Ovary (tissue), 9 donors: ENCODE measurements around the gene ARSJ. TPM values are rescaled to one million over a fixed set of nuclear protein-coding genes. Genes with fewer than 3 reads are reported as not detected.
"Not testable (repeated sequence)": the region's sequence is repeated elsewhere in the genome, so short reads cannot be mapped to it uniquely, and the experiment has no call there.

Source experiments
- DNase-seq, 5 donors: peaks; one replicate each; pipeline ENCODE4 v3.0.0-alpha.2; 2019 to 2020
- H3K27ac ChIP-seq, 2 donors: fragments of 200-600 bp; one replicate each; pipeline versions ENCODE4 v1.5.1 to v1.8.0; 2019 to 2022
- H3K27me3 ChIP-seq: fragments of 200-600 bp; one replicate; pipeline ENCODE4 v1.8.0; 2022
- H3K36me3 ChIP-seq: fragments of 200-600 bp; sonication (generic); one replicate; pipeline ENCODE4 v1.5.1; 2019
- H3K4me1 ChIP-seq: one replicate; pipeline ENCODE4 v1.8.1; 2013; ENCODE audit warnings: mild to moderate bottlenecking, moderate library complexity; ENCODE audit not compliant: insufficient read depth
- H3K4me3 ChIP-seq: fragments of 200-600 bp; sonication (generic); one replicate; pipeline ENCODE4 v1.5.1; 2017
- H3K9me3 ChIP-seq, 2 donors: fragments of 200-600 bp in 1 of 2; sonication (generic) in 1 of 2; one replicate each; pipeline versions ENCODE4 v1.5.1 to v1.8.1; 2013 to 2019; ENCODE audit warnings: mild to moderate bottlenecking in 1 of 2, moderate library complexity in 1 of 2
- EP300 ChIP-seq: sonication (generic); formaldehyde crosslinking; IDR thresholded peaks from one replicate; pipeline ENCODE4 v1.6.1; 2017; ENCODE audit warnings: antibody characterized with exemption
- POLR2A ChIP-seq: fragments of 450-650 bp; IDR thresholded peaks from one replicate; pipeline ENCODE4 v1.6.1; 2017; ENCODE audit warnings: antibody characterized with exemption, mild to moderate bottlenecking, moderate library complexity
- WGBS, 3 donors: extraction: QIAGEN DNeasy Blood & Tissue Kit in 1 of 3; methylation state at CpG; one replicate each; pipeline versions ENCODE4 v1.1.5 to v1.1.7; 2013 to 2017; 5-methylcytosine and 5-hydroxymethylcytosine counted together
- intact Hi-C, 4 donors: fragments of 100-400 bp; cut with DNase I; formaldehyde crosslinking; loops; one replicate each; pipeline versions ENCODE4 v1.11.0 to v1.15.1; 2022 to 2023
- polyA plus RNA-seq, 2 donors: library from polyadenylated mRNA; stranded (reverse); fragments of 200-250 nt in 1 of 2; fragments of 350-450 nt in 1 of 2; fragmentation: Illumina TruSeq in 1 of 2; extraction: RNeasy Lipid Tissue Mini Kit (QIAGEN cat#74804) in 1 of 2; gene quantifications; one replicate each; pipeline ENCODE4 v1.2.3, GENCODE V29; 2013 to 2014
- total RNA-seq, 7 donors: library from RNA; depleted of rRNA in 2 of 7; stranded (reverse); fragments of >200 nt in 2 of 7; fragmentation: NEBNext Ultra II Directional in 3 of 7; extraction: Animal tissue kit (Norgen Biotek cat#: 25700) in 3 of 7; gene quantifications; one replicate each; pipeline versions ENCODE4 v1.1.0 to v1.2.4, GENCODE V29; 2016 to 2023
- TF ChIP-seq, protein P1 (sequence below), 3 donors: fragments of 450-650 bp in 2 of 3; fragments of 200-600 bp in 1 of 3; IDR thresholded peaks; one replicate each; pipeline versions ENCODE4 v1.5.1 to v1.8.0; 2016 to 2022; ENCODE audit warnings: antibody characterized with exemption in 3 of 3, mild to moderate bottlenecking in 1 of 3
- donor health status: DM: no; HTN: no; CAD: no; lungs with moderate emphysema.
- donor health status: DM: no; HTN: no; CAD: no.
- donor health status: Bipolar disorder and iron deficiency.
- donor health status: DM: yes; HTN: yes; CAD: no.
- donor health status: DM: no; HTN: no; CAD: no.
- donor health status: DM: yes; HTN: yes; CAD: no.

ARSJ gene
- total and polyA plus RNA-seq, 9 donors = 1.3 to 6.7 (median 4.4) TPM

DNA sequence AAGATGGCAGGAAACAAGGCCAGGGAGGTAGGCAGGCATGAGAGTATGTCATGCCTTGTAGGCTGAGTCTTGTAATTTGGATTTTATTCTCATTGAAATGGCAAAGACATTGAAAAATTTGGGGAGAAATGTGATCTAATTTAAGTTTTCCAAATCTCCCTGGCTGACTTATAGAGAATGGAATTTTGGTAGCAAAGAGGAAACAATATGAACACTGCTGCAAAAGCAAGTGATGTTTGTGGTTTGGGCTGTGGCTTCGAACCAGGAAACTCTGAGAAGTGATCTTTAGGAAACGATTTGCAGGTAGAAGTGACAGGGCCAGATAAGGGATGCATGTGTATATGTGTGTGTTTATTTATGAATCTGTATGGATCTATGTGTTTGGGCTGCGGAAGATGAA, 35.6 kb downstream of the ARSJ start:
- Histone ChIP-seq H3K4me1 (no peaks in the 10 kb centered on the region), H3K4me3 (no peak overlapping the region), H3K36me3 (no peaks in the 10 kb centered on the region), H3K27ac (no peak overlapping the region), H3K27me3 (no peaks in the 10 kb centered on the region), H3K9me3 (no peaks in the 10 kb centered on the region)
- WGBS, 3 donors = 64 to 69% (median 65%) methylated on average over 3 of the region's 3 CpGs
- DNase-seq = no peak
- TF ChIP-seq, protein P1, sequence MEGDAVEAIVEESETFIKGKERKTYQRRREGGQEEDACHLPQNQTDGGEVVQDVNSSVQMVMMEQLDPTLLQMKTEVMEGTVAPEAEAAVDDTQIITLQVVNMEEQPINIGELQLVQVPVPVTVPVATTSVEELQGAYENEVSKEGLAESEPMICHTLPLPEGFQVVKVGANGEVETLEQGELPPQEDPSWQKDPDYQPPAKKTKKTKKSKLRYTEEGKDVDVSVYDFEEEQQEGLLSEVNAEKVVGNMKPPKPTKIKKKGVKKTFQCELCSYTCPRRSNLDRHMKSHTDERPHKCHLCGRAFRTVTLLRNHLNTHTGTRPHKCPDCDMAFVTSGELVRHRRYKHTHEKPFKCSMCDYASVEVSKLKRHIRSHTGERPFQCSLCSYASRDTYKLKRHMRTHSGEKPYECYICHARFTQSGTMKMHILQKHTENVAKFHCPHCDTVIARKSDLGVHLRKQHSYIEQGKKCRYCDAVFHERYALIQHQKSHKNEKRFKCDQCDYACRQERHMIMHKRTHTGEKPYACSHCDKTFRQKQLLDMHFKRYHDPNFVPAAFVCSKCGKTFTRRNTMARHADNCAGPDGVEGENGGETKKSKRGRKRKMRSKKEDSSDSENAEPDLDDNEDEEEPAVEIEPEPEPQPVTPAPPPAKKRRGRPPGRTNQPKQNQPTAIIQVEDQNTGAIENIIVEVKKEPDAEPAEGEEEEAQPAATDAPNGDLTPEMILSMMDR (IDR thresholded peaks at IDR 0.05) = no peak
- TF ChIP-seq POLR2A = no peak
- TF ChIP-seq EP300 = no peak
- intact Hi-C loops = no loop called here

DNA sequence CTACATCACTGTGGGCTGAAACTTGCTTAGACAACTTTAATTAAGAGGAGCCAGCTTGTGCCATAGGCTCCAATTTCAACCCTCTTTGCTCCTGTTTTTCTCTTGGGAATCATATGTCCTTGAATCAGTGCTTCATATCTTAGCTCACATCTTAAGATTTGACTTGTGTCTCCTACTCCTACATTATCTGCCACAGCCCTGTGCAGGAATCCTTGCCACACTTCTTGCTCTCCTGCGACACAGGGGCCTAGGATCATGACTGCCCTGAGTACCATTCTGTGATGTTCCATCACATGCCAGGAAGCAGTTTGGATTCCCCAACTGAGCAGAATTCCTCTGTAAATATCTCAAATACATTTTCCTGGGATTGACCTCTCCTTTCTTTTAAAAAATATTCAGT, 36.4 kb downstream of the ARSJ start:
- WGBS, 3 donors = 37 to 53% (median 41%) methylated on average over 1 of the region's 1 CpG
- Histone ChIP-seq H3K4me1 (no peaks in the 10 kb centered on the region), H3K36me3 (no peaks in the 10 kb centered on the region), H3K4me3 (no peak overlapping the region), H3K9me3 (no peaks in the 10 kb centered on the region), H3K27me3 (no peaks in the 10 kb centered on the region), H3K27ac (no peak overlapping the region)
- DNase-seq = no peak
- intact Hi-C loops = no loop called here
- TF ChIP-seq, protein P1 (IDR thresholded peaks at IDR 0.05) = no peak
- TF ChIP-seq EP300 = no peak
- no peak for TF ChIP-seq POLR2A

DNA sequence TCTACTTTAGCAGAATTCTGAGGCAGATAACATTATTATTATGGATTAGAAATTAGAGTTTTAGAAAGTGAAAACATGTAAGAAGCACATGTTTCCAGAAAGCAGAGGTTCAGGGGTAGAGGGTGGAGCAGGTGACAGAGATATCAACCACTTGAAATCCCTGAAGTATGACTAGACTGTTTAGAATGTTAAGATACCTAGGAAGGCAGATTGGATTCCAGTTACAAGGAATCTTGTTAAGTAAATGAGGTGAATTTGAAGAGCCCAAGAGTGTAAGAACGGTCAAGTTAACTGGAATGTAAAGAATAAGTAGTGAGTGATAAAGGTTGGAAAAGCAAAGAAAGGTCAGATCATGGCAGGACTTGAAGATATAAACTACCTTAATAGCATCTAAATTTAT, 37.6 kb downstream of the ARSJ start:
- TF ChIP-seq, protein P1 (IDR thresholded peaks at IDR 0.05) = no peak
- WGBS, 3 donors = 81 to 93% (median 92%) methylated on average over 1 of the region's 1 CpG
- no peak overlapping the region for H3K27ac ChIP-seq
- DNase-seq = no peak
- no peaks in the 10 kb centered on the region for H3K27me3 ChIP-seq
- H3K4me1 ChIP-seq = no peaks in the 10 kb centered on the region
- intact Hi-C loops = no loop called here
- H3K36me3 ChIP-seq = no peaks in the 10 kb centered on the region
- H3K4me3 ChIP-seq = no peak overlapping the region
- H3K9me3 ChIP-seq = no peaks in the 10 kb centered on the region

DNA sequence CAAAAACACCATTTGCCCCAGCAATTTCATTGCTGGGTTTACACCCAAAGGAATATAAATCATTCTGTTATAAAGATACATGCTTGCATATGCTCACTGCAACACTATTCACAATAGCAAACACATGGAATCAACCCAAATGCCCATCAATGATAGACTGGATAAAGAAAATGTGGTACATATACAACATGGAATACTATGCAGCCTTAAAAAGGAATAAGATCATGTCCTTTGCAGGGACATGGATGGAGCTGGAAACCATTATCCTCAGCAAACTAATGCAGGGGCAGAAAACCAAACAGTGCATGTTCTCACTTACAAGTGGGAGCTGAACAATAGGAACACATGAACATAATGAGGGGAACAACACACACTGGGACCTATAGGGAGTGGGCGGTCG, 39.3 kb downstream of the ARSJ start:
- H3K4me3 ChIP-seq, H3K27ac ChIP-seq, H3K36me3 ChIP-seq, H3K9me3 ChIP-seq, H3K27me3 ChIP-seq, H3K4me1 ChIP-seq, DNase-seq, intact Hi-C loops: not testable (repeated sequence)
- WGBS, 3 donors = 94 to 95% (median 95%) methylated on average over 2 of the region's 2 CpGs

DNA sequence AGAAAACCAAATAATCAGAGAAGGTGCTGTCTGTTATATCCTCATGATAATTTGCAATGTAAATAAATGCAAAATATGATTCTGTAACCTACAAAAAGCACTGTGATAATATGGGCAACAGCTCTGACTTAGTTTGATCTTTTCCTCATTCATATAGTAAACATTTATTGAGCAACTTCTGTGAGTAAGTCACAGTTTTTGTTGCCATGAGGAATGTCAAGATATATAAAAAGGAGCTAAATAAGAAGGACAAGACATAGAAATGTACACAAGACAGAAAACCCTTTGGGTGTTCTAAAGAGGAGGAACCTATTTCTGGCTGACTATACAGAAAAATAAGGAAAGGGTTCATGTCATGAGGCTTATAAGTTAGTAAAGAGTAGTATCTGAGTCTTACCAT, 44.3 kb downstream of the ARSJ start:
- no peaks in the 10 kb centered on the region for H3K36me3 ChIP-seq
- H3K27me3 ChIP-seq = no peaks in the 10 kb centered on the region
- H3K4me3 ChIP-seq = no peak overlapping the region
- TF ChIP-seq, protein P1 (IDR thresholded peaks at IDR 0.05) = no peak
- no peak for TF ChIP-seq EP300
- no peak for TF ChIP-seq POLR2A
- H3K9me3 ChIP-seq = no peaks in the 10 kb centered on the region
- H3K4me1 ChIP-seq = no peaks in the 10 kb centered on the region
- intact Hi-C loops = no loop called here
- DNase-seq = no peak
- H3K27ac ChIP-seq = no peak overlapping the region

DNA sequence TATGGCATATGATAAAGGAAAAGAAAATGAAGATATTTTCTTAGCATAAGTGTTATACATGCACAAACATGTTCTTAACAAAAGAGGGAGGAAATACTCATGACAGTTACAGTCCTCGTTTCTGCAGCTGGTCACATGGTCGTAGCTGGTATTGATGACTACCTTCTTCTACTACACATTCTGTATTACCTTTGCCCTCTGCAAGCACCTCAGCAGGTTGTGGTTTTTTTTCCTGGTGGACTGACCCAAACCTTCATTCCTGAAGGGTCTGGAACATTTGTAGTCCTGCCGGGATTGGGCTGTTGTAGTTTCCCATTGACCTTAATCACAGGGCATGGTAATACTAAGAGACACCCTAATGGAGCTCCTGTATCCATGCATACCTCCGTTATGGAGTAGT, 54.7 kb downstream of the ARSJ start:
- H3K27ac ChIP-seq, H3K4me1 ChIP-seq, intact Hi-C loops, H3K9me3 ChIP-seq, H3K4me3 ChIP-seq, DNase-seq, H3K36me3 ChIP-seq, H3K27me3 ChIP-seq: not testable (repeated sequence)
- 89 to 92% (median 91%) methylated on average over 4 of the region's 4 CpGs for WGBS, 3 donors
